T follicular helper cell (primary cell): ENCODE measurements around the gene GLG1.

Experiments
- DNase-seq: peaks from one replicate; pipeline ENCODE4 v3.0.0-alpha.2; 2020; ENCODE audit warnings: low read depth

The GLG1 gene

GRCh38 chr16:74472540-74472939, 134.4 kb downstream of the GLG1 start:
- no peak for DNase-seq

- DNase-seq, result no peak
These were observed 134.9 kb downstream of the GLG1 start for GRCh38 chr16:74472010-74472409.

GRCh38 chr16:74469946-74470478, 136.9 kb downstream of the GLG1 start:
- no peak for DNase-seq

- no peak for DNase-seq
These were observed 137.9 kb downstream of the GLG1 start for GRCh38 chr16:74468807-74469525.

GRCh38 chr16:74466872-74467271, 140.0 kb downstream of the GLG1 start:
- DNase-seq, result no peak

- no peak for DNase-seq
These were observed 140.8 kb downstream of the GLG1 start for GRCh38 chr16:74465851-74466685.

GRCh38 chr16:74465281-74465680, 141.6 kb downstream of the GLG1 start:
- no peak for DNase-seq

GRCh38 chr16:74463888-74464287, 143.0 kb downstream of the GLG1 start:
- DNase-seq, result no peak

GRCh38 chr16:74462361-74462760, 144.6 kb downstream of the GLG1 start:
- no peak for DNase-seq

GRCh38 chr16:74461826-74462225, 145.1 kb downstream of the GLG1 start:
- DNase-seq, result no peak

GRCh38 chr16:74460542-74460941, 146.4 kb downstream of the GLG1 start:
- no peak for DNase-seq

- no peak for DNase-seq
These were observed 150.7 kb downstream of the GLG1 start for GRCh38 chr16:74456290-74456625.

- DNase-seq, result no peak
These were observed 151.2 kb downstream of the GLG1 start for GRCh38 chr16:74455619-74456289.

GRCh38 chr16:74455213-74455612, 151.7 kb downstream of the GLG1 start:
- no peak for DNase-seq

- no peak for DNase-seq
These were observed 154.8 kb downstream of the GLG1 start for GRCh38 chr16:74451951-74452758.

- DNase-seq, result no peak
These were observed 155.8 kb downstream of the GLG1 start for GRCh38 chr16:74450967-74451760.

GRCh38 chr16:74450236-74450635, 156.7 kb downstream of the GLG1 start:
- no peak for DNase-seq

GRCh38 chr16:74449470-74449869, 157.4 kb downstream of the GLG1 start:
- no peak for DNase-seq

- no peak for DNase-seq
These were observed 157.9 kb downstream of the GLG1 start for GRCh38 chr16:74448990-74449389.

- DNase-seq, result no peak
These were observed 159.3 kb downstream of the GLG1 start for GRCh38 chr16:74447578-74447977.

GRCh38 chr16:74446866-74447265, 160.0 kb downstream of the GLG1 start:
- no peak for DNase-seq
